Erythroblast (primary cell): ENCODE measurements around the gene NOB1.

ENCODE experiments used
- GATA1 ChIP-seq: IDR thresholded peaks from 2 replicates; pipeline ENCODE4 v1.6.1; 2011; ENCODE audit warnings: low read depth, mild to moderate bottlenecking, control low read depth, low read length, moderate library complexity
- POLR2A ChIP-seq: IDR thresholded peaks from 2 replicates; pipeline ENCODE4 v1.6.1; 2011; ENCODE audit warnings: mild to moderate bottlenecking, low read length

- TF ChIP-seq POLR2A, result no peak
- no peak for TF ChIP-seq GATA1
Observed at GRCh38 chr16:69769404-69769803, 14.7 kb upstream of the NOB1 start.
